GM21360 (cell line): ENCODE data around the gene SEMA7A.

Experiments
- ATAC-seq: cut with Tn5 transposase; IDR thresholded peaks from one replicate; pipeline ENCODE4 v1.9.1; 2021; ENCODE audit warnings: mild to moderate bottlenecking, moderate library complexity; ENCODE audit not compliant: unreplicated experiment

Gene SEMA7A

DNA sequence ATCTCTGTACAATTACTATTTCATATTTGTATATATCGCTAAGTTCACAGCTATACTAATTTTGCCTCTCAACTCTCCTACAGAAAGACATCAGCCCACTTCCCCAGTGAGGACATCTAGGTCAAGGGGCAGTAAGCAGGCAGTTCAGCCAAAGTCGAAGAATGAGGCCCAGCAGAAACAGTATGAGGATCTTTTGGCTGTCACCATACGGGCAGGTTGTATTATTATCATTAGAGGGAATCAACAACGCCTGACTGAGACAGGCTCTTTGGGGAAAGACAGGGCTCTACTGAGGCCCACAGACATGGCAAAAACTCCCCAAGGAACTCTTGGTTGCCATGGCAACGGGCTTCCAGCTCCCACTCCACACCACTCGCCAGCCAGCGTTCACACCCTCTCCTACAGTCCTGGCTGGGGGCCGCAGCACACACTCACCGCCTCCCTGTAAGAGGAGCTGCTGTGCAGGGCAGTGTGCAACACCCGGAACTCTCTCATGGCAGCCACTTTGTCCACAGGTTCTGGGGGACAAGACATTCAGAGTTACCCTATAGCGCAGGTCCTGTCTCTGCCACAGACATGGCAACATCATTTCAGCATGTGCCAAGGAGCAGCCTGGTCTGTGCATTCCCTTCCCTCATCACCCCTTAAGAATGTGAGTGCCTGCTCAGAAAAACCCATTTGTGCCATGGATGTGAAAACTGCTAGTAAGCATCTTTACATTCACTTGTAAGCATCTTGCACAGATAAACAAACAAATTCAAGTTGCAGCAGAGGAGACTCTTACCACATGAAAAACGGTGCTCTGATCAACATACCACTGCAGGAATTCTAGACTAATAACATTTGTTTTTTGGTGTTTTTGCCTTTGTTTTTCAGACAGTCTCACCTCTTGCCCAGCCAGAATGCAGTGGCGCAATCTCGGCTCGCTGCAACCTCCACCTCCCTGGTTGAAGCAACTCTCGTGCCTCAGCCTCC lies 18.4 kb upstream of the SEMA7A start:
- ATAC-seq = no peak

DNA sequence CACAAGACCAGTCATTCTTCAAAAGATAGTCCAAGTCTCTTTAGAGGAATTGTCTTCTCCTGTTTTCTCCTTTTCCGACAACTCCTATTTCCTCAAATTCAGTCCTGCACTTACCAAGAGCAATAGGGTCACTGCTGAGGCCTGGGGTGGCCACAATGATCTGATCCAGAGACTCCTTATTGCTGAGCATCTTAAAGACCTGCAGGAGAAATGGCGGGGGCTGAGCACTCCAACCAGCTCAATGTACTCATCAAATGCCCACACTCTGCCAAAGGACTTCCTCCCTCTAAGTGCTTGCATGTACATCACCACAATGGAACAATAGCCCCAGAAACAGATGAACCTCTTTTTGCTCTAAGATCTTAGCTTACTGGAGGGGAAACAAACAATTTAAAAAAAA lies 17.6 kb upstream of the SEMA7A start:
- ATAC-seq = no peak

DNA sequence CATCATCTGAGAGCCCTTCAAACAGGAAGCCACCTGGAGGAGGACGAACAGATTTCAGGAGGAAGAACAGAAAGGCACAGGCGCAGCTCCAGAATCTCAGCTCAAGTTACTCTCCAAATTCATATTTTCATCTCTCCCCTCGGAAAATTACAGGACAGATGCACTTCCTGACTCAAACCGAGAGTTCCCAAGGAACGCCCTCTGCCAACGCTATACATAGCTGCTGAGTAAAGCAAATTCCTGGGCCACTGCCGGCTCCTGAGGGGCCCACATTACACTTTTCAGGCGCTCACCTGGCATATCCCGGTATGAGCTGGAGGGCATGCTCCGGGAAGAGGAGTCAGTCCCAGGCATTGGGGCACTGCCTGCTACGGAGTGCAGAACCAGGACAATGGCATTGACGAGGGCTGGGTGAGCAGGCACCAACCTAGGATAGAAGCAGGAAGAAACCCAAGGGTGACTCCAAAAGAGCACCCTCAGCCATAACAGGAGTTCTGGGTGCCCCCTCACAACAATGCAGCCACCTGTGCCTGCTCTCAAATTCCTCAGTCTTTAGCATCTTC lies 16.0 kb upstream of the SEMA7A start:
- ATAC-seq = no peak

DNA sequence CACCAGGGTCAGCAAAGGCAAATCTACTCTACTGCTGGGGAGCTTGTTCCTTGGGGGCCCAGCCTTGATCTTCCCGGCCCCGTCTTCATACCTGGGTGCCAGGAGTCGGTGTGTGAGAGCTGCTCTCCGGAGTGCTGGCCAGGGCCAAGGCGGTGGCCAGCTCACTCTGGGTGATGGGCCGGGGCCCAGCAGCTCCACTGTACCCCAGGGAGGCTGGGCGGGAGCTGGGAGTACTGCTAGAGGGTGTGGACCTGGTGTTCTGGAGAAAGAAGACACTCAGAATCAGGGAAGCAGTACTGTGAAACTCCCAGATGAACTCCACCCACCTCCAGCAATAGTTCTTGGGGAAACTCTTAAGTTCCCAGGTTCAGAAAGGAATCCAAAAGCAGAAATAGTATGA lies 15.3 kb upstream of the SEMA7A start:
- ATAC-seq = no peak

DNA sequence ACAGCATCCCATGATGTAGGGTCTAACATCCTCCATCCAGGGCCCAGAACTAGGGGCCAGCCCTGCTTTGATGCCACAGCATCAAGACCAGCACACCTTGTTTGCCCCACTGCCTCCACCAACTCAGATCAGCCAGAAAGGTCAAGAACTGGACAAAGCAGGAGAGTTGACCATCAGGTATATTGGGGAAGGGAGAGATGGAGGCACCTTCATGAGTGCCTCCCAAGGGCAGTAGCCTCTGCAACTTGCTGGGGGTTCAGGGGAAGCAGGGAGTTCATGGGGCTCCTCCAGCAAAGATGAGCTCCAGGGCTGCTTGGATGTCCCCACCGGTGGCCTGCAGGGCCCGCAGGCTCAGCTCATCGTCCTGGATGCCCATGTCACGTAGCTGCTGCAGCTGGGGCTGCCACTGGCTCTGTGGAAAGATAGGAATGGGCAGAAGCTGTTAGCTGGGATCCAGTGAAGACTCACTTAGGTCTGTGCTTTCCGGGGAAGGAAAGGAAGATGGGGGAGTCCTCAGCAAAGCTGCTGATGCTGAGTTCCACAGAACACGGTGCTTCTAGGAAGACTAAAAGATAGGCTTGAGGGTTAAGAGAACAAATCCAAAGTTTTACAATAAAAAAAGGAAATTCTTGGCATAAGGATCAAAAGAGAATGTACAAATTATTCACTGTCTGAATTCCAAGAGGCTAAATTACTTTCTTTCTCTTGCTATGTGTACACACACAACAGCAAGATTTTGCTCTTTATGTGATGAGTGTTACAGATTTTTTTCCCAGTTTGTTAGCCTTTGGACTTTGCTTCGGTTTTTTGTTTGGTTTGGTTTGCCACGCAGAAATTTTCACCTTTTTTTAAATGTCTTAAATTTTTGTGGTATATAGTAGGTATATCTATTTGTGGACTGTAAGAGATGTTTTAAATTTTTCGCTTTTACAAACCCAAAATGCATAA lies 12.3 kb upstream of the SEMA7A start:
- no peak for ATAC-seq

DNA sequence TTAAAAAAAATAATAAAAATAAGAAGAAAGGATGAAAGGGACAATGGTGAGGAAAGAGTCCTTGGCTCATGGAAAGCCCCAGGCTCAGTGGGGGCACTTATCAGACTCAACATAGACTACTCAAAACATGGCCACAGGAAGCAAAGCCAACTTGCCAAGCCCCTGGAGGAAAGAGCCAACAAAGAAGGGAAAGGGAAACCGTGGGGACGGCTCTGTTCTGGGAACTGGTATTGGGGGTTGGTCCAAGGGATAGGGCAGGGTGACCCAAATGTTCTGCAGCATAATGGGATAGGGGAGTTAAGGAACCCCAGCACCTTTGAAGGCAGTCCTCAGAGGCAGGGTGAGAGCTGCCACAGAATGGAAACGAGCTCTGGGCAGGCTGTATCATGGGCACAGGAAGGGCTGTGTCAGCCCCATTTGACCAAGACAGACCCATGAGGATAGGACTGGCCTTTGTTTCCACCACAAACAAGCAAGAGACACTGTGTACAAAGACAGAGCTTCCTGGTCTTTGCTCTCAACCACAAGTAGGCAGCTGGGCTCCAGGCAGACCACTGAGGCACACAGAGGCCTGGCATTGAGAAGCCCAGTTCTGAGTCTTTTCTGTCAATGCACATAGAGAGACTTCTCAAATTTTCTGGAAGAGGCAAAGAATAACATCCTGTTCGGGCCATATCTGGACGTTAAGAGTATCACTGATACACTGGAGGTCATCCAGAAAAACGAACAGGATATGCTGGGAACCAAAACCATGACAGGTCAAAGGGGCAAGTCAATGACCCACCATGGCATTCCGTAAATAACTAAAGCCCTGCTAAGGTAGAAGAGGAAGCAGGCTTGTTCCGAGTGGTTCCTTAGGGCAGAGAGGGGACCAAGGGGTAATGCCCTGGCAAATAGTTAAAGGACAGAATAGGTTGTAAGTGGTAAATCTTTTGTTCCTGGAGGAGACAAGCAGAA lies 10.6 kb upstream of the SEMA7A start:
- no peak for ATAC-seq

DNA sequence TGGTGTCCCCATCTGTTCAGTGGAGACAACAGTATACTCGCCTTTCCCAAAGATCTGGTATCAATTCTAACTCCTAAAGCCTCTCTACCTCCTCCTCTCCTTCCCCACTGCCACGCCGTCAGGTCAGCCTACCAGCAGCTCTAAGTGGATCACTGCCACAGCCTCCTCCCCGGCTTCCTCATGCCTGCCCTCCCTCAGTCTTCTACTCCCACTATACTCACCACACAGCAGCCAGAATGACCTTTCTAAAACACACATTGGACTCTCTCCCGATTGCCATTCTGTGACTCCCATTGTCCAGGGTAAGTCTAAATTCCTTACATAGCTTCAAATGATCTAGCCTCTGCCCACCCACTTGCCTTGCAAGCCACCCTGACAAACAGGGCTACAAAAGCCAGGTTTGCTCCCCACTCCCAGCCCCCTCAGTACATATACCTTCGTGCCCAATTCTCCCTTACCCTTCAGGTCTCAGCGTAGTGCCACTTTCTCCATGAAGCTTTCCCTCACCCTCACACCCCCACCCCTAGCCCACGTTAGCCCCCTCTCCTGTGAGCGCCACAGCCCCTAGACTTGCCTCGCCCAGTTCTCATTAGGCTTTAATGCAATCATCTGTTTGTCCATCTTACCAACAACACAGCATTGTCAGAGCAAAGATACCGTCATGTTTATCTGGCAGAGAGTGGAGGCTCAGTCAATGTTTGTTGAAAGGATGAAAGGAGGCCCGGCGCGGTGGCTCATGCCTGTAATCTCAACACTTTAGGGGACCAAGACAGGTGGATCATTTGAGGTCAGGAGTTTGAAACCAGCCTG lies 9.5 kb upstream of the SEMA7A start:
- no peak for ATAC-seq

DNA sequence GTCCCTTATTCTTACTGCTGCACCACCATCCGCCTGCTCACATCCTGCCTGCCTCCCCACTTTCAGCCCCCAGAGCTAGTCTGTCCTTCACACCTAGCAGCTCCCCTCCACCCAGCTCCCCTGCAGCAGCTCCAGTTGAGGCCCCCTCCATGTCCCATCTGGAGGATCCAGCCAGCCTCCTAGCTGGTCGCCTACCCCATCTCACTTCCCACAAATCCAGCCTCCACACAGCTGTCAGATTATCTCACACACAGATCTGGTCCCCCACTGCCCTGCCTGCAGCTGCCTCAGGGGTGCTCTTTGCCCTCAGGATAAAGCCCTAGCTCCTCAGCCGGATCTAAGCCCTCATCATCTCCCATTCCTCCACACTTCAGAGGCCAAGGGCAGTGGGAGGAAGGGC lies 8.8 kb upstream of the SEMA7A start:
- no peak for ATAC-seq

DNA sequence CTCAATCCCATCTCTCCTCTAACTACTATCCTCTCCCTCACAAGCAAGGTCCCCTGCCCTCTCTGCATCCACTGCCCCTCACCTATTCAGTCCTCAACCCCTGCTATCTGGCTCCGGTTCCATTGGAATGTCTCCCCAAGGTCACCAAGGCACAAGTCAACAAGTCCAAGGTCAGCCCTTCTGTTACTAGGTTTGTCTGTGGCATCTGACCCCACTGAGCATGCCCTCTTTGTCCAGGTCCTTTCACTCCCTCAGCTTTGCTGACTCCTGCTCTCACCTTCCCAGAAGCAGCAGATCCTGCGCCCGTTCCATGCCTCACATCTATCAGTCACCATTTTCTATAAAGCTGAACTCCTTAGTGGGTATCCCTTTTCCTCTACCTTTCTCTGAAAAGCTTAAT lies 8.3 kb upstream of the SEMA7A start:
- ATAC-seq = no peak

DNA sequence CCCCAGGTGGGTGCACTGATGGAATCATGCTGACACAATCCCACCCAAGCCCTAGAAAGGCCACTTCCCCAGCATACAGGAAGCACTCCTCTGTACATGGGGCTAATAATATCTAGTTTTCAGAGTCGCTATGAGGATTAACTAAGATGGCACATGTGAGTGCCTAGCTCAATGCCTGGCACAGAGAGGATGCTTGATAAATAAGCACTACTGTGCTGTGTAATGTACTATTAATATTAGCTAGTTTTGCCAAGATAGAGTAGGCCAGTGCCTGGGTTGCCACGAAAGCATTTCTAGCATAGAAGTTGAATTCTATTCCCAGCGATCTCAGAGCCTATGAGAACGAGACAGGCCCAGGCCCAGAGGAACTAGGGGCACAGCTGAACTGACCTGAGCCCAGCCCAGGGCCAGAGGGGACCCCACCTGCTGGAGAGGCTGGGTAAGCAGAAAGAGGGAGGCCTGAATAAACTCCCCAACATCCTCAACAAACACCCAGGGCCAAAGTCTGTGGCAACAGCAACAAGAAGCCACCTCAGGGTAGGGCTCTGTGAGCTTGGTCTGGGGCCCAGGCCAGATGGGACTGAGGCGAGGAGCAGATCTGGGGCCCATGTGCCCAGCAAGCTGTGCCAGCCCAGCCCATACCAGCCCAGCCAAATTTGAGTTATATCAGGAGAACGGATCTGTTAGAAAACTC lies 7.6 kb upstream of the SEMA7A start:
- ATAC-seq = no peak

DNA sequence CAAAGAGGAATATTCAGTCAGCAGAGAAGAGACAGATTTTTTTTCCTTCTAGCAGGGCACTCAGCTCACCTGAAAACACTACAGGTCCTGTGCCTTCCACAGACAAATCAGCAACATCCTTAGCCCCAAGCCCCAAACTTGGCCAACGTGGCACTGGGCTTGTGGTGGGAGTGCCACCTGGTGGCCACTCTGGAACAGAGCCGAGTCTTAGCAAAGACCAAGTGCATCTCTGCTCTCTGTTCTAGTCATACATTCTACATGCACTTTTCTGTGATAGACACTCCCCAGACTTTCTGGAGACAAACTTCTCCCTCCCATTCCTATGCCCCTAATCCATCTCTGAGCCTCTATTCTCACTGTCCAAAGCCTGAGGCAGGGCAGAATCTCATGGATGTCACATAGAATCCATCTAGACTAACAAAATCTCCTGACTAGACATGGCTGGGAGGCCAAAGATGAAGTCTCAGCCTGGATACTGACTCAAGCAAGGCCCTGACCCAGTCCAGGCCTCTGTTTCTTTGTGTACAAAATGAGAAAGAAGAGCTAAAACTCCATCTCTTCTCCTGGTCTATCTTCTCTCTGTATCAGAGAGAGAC lies 5.1 kb upstream of the SEMA7A start:
- peak; percentile 55 for ATAC-seq

DNA sequence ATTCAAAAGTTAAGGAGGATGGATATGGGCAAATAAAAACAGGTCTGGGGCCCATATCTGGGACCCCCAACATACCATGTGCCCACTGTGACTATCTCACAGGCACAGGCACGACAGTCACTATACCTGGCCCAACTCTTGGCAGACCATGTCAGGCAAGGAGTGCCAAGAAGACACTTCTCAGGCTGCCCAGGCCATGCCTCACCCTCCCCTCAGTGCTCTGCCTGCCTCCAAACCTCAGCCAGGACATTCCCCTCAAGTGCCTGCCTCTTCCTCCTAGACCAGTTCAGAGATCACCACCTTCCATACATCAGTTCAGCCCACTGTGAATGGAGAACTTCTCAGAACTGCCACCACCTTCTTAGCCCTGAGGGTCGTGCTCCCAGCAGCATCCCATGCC lies 4.4 kb upstream of the SEMA7A start:
- ATAC-seq = no peak

DNA sequence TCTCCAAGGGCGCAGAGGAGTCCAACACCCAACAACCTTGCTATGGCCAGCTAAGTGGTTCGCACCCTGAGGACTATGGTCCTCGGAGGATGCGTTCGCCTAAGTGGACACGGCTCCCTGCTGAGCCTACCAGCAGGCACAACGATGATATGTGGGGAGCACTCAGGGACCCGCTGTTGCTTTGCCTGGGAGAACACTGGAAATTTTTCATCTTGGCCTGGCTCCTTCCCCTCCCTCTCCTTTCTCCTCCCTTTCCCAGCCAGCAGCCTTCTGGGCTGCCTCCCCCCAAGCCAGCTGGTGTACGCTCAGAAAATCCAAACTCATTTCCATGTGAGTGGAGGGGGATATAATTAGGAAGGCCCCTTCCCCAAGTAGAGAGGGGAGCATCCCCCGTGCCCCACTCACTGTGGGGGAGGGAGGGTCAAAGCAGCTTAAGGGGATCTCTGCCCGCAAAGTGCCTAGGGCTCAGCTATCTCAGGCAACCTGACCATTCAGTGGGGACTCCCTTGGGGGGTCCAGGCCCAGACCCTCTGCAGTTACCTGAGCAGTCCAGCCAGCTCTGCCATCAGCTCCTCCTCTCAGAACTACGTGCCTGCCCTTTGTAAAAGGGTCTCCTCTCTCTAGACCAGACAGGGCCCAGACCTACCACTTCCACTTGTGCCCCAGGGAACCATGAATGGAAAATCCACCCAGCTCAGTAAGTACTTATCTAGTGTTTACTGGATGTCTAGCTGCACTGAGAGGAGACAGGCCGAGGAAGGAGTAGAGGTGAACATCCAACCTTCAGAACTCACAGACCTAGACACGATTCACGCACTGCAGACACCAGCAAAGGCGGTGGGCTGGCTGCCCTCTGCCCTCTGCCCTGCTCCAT lies 742 bp upstream of the SEMA7A start:
- no peak for ATAC-seq

DNA sequence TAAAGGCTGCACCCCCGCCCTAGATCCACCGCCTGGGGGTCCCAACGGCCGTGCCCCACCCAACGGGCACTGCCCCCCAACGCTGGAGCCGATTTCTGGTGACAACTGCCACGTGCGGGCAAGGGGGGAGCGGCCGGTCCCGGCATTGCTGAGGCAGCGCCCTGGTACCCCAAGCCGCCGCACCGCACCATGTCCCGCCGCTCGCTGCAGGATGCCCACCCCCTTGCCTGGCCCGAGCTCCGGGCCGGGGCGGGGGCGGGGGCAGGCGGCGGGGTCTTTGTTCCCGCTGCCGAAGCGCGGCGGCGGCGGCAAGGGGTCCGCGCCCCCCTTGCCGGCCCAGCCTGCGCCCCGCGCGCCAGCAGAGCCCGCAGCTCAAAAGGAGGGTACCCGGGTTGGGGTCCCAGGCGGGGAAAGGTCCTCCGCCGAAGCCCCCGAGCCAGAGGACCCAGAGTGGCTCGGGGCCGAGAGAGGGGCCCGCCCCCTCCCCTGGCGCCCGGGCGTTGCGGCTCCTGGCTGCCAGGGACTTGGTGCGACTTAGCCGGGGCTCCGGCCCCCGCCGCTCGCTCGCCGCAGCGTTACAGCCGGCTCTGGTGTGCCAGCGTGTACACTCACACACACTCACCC lies 678 bp downstream of the SEMA7A start:
- no peak for ATAC-seq

DNA sequence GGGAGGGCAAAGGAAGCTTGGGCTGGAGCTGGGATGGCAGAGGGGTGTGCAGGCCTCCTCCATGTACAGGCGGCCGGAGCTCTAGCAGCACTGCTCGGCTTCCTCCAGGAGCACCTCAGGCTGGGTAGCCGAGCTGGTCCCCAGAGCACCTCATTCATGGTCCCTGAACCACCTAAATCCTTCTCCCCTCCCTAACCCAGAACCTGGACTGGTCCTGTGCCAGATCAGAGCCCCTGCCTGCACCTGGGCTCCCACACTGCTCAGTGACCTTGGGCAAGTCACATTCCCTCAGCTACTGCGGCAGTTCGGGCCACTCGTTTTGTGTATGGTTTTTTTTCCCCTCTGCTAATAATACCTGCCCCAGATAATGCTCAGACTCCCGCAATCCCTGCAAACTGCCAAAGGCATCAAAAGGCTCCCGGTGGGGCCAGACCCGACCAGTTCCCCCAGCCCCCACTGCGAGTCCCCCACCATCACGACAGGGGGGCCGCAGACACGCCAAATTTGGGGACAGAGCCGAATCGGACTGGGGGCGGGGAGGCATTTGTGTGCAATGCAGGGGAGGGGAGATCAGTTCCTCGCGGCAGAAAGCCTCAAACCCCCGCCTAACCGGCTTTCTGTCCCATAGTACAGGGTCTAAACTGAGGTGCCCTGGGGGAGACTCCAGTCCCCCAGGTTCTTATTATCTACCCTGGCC lies 1.3 kb downstream of the SEMA7A start:
- ATAC-seq = no peak

DNA sequence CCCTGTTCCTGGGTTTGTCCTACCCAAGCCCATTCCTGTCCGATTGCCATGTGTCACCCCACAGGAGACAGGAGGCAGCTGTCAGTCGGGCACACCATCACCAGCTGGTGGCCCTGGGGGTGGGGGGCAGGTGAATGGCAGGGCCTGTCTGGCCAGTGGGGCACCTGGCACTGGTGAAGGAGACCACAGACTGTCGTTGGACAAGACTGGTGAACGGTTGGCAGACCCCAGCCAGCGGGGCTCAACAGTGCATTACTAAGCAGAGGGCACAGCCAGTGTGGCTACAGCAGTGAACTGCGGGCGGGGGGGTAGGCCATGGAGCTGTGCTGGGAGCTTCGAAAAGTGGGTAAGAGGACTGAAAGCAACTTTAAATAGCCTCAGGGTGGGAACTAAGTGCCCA lies 2.1 kb downstream of the SEMA7A start:
- no peak for ATAC-seq
